Adrenal gland (tissue), 5 donors: Measurements from ENCODE around the gene TAS2R19.

Source experiments
- POLR2A ChIP-seq, 2 donors: fragments of 450-650 bp; IDR thresholded peaks; one replicate each; pipeline ENCODE4 v1.6.1; 2017; ENCODE audit warnings: antibody characterized with exemption in 2 of 2, mild to moderate bottlenecking in 2 of 2, moderate library complexity in 1 of 2
- TF ChIP-seq, protein P1 (sequence below), 6 experiments: fragments of 450-650 bp in 4 of 6; fragments of 200-600 bp in 2 of 6; sonication (generic) in 1 of 6; IDR thresholded peaks; 1 replicate in 5 of 6; 2 replicates in 1 of 6; pipeline versions ENCODE4 v1.5.1 to v1.8.0; 2016 to 2021; ENCODE audit warnings: antibody characterized with exemption in 6 of 6, mild to moderate bottlenecking in 2 of 6, moderate library complexity in 1 of 6
- donor health status: DM: no; HTN: no; CAD: no.

DNA sequence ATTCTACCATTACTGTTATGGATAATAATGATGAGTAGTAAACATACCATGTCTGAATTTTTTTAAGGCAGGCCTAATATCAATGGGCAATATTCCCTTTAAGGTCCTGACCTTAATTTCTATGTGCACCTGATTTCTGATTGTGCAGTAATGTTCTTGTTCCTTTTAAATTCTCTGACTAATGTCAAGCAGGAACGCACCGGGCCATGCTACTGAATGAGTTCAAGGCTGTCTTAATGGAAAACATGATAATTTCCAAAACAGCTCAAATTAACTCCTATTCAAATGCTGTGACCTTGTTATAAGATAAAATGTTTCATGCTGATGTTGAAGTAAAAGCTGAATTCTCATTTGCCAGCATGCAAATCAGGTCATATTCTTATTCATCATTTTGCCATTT is 32.9 kb upstream of the TAS2R19 start:
- TF ChIP-seq, protein P1, sequence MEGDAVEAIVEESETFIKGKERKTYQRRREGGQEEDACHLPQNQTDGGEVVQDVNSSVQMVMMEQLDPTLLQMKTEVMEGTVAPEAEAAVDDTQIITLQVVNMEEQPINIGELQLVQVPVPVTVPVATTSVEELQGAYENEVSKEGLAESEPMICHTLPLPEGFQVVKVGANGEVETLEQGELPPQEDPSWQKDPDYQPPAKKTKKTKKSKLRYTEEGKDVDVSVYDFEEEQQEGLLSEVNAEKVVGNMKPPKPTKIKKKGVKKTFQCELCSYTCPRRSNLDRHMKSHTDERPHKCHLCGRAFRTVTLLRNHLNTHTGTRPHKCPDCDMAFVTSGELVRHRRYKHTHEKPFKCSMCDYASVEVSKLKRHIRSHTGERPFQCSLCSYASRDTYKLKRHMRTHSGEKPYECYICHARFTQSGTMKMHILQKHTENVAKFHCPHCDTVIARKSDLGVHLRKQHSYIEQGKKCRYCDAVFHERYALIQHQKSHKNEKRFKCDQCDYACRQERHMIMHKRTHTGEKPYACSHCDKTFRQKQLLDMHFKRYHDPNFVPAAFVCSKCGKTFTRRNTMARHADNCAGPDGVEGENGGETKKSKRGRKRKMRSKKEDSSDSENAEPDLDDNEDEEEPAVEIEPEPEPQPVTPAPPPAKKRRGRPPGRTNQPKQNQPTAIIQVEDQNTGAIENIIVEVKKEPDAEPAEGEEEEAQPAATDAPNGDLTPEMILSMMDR (IDR thresholded peaks at IDR 0.05): no peak
- no peak for TF ChIP-seq POLR2A (IDR thresholded peaks at IDR 0.05)
